ENCODE data around the gene KDM2A.

Gene KDM2A

GRCh38 chr11:67275606-67276409, 156.7 kb downstream of the KDM2A start:
- DNase-seq = no peak

- peak; percentile 73 for DNase-seq
Observed at GRCh38 chr11:67276781-67277230, 157.7 kb downstream of the KDM2A start.

- peak; percentile 94 for DNase-seq
Observed at GRCh38 chr11:67277231-67277961, 158.3 kb downstream of the KDM2A start.

GRCh38 chr11:67278135-67278938, 159.3 kb downstream of the KDM2A start:
- DNase-seq = no peak

- DNase-seq = no peak
Observed at GRCh38 chr11:67278939-67279588, 160.0 kb downstream of the KDM2A start.

DNA sequence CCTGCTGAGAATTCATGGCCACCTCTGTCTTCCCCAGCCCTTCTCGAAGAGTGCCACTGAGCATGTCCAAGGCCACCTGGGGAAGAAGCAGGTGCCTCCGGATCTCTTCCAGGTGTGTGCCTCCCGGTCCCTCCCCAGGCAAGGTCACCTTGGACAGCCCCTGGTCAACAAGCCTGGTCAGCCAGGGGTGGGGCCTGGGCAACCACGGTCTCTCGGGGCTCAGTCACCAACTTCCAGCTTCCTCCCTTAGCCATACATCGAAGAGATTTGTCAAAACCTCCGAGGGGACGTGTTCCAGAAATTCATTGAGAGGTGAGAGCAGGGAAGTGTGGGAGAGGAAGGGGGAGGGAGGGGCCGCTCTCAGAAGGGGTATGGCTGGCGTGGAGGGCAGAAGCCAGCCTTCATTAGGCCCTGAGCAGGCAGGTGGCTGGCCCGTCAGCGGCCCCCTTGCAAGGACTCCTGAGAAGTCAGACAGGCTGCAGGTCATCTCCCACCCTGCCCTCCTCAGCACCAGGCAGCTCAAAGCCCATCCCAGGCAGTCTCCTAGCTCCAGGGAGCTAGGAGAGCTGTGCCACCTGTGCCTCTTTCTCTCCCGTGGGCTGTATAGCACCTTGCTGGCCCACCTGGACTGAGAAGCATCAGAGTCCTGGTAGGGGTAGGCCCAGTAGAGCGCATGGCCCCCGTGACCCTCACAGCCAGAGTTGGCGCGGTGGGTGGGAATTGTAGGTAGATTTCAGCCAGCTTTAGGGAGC, 160.7 kb downstream of the KDM2A start:
- DNase-seq = no peak

DNA sequence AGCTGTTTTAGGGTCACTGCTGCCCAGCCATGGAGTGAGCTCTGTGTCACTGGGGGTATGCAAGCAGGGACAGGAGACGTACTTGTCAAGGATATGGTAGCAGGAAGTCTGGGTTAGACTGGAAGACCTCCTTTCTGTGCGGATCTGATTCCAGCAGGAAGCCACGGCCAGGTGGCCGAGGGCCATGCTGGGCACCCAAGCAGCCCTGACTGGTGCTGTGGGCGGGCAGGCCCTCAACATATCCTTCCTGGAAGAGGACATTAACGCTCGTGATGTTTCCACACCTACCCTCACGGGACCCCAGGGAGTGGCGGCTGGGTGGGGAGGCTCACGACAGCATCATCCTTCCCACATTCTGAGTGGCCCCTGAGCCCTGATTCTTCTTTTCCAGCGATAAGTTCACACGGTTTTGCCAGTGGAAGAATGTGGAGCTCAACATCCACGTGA, 161.3 kb downstream of the KDM2A start:
- DNase-seq = no peak

GRCh38 chr11:67280788-67281551, 161.9 kb downstream of the KDM2A start:
- no peak for DNase-seq

GRCh38 chr11:67281552-67282150, 162.6 kb downstream of the KDM2A start:
- DNase-seq = no peak

GRCh38 chr11:67282155-67282875, 163.3 kb downstream of the KDM2A start:
- no peak for DNase-seq

GRCh38 chr11:67282876-67283371, 163.9 kb downstream of the KDM2A start:
- no peak for DNase-seq

- no peak for DNase-seq
Observed at GRCh38 chr11:67283481-67283963, 164.5 kb downstream of the KDM2A start.

- no peak for DNase-seq
Observed at GRCh38 chr11:67284811-67285540, 165.9 kb downstream of the KDM2A start.

DNA sequence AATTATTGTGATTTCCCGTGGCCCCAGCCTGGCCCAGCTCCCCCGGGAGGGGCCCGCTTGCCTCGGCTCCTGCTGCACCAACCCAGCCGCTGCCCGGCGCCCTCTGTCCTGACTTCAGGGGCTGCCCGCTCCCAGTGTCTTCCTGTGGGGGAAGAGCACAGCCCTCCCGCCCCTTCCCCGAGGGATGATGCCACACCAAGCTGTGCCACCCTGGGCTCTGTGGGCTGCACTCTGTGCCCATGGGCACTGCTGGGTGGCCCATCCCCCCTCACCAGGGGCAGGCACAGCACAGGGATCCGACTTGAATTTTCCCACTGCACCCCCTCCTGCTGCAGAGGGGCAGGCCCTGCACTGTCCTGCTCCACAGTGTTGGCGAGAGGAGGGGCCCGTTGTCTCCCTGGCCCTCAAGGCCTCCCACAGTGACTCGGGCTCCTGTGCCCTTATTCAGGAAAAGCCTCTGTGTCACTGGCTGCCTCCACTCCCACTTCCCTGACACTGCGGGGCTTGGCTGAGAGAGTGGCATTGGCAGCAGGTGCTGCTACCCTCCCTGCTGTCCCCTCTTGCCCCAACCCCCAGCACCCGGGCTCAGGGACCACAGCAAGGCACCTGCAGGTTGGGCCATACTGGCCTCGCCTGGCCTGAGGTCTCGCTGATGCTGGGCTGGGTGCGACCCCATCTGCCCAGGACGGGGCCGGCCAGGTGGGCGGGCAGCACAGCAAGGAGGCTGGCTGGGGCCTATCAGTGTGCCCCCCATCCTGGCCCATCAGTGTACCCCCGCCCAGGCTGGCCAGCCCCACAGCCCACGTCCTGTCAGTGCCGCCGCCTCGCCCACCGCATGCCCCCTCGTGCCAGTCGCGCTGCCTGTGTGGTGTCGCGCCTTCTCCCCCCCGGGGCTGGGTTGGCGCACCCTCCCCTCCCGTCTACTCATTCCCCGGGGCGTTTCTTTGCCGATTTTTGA, 166.8 kb downstream of the KDM2A start:
- no peak for DNase-seq

DNA sequence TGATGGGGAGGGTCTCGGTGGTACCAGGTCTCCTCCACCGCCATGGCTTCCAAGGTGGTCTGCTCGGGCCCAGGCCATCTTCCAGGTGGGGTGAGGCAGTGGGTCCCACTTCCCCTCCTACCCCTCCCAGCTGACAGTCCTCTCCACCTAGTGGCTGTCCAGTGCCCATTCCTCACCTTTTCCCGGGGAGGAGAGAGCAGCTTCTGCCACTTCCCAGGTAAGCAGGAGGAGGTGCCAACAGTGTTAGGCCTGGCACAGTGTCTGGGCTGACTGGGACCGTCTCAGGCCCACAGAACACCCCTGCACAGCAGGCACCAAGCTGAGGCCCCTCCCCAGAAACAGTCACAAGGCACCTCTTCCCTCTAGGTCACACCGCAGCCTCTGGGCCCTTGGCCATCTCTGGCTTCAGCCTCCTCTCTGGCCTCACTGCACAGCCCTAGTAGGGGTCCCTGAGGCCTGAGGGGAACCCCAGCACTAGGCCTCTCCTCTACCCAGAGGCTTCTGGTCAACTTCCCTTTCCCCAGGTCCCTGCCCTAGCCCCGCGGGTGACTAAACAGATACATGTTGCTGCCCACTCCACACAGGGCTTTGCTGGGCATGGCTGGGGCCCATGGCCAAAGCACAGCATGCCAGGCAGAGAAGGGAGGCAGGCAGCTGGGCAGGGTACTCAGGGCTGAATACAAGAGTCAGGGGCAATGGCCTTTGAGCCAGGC, 167.7 kb downstream of the KDM2A start:
- DNase-seq = no peak

GRCh38 chr11:67287355-67288197, 168.5 kb downstream of the KDM2A start:
- DNase-seq = peak; percentile 42
